Left lung (tissue), 10 donors: Measurements from ENCODE around the gene SMIM7. TPM values are rescaled to one million over a fixed set of nuclear protein-coding genes. Genes with fewer than 3 reads are reported as not detected.

Experiments
- ATAC-seq: fragments of 200-7000 bp; cut with Tn5 transposase; one replicate; pipeline ENCODE4 v1.9.1; 2020; ENCODE audit warnings: moderate library complexity
- DNase-seq, 4 donors: peaks; one replicate each; pipeline ENCODE4 v3.0.0-alpha.2; 2013 to 2020
- H3K27ac ChIP-seq, 2 donors: fragments of 200-600 bp; sonication (generic) in 1 of 2; one replicate each; pipeline versions ENCODE4 v1.5.0 to v1.8.0; 2020 to 2021
- H3K27me3 ChIP-seq, 2 donors: fragments of 200-600 bp; sonication (generic) in 1 of 2; one replicate each; pipeline versions ENCODE4 v1.5.0 to v1.8.0; 2020 to 2021
- H3K36me3 ChIP-seq, 2 donors: fragments of 200-600 bp; sonication (generic) in 1 of 2; one replicate each; pipeline versions ENCODE4 v1.5.0 to v1.8.0; 2020 to 2021
- H3K4me1 ChIP-seq, 2 donors: fragments of 200-600 bp; one replicate each; pipeline ENCODE4 v1.8.0; 2021
- H3K4me3 ChIP-seq, 2 donors: fragments of 200-600 bp; sonication (generic) in 1 of 2; one replicate each; pipeline versions ENCODE4 v1.5.0 to v1.8.0; 2020 to 2021; ENCODE audit warnings: mild to moderate bottlenecking in 1 of 2
- H3K9me3 ChIP-seq, 2 donors: fragments of 200-600 bp; sonication (generic) in 1 of 2; one replicate each; pipeline versions ENCODE4 v1.5.0 to v1.8.0; 2020 to 2021
- intact Hi-C, 2 donors: fragments of 100-400 bp; cut with DNase I; formaldehyde crosslinking; loops; one replicate each; pipeline versions ENCODE4 v1.11.2 to v1.14.2; 2022
- polyA plus RNA-seq, 6 donors: library from polyadenylated mRNA; unstranded; fragments of 120-200 nt; gene quantifications; one replicate each; pipeline ENCODE4 v1.2.1, GENCODE V29; 2013; ENCODE audit not compliant: insufficient read length in 6 of 6
- total RNA-seq, 2 donors: library from RNA; stranded (reverse); fragmentation: NEBNext Ultra II Directional; extraction: Animal tissue kit (Norgen Biotek cat#: 25700); gene quantifications; one replicate each; pipeline ENCODE4 v1.2.1, GENCODE V29; 2021
- TF ChIP-seq, protein P1 (sequence below), 2 donors: fragments of 200-600 bp; sonication (generic) in 1 of 2; IDR thresholded peaks; one replicate each; pipeline versions ENCODE4 v1.5.0 to v1.8.0; 2021; ENCODE audit warnings: antibody characterized with exemption in 2 of 2
- donor health status: DM: no; HTN: yes; CAD: no.
- donor health status: DM: no; HTN: no; CAD: no.

SMIM7 gene
- total and polyA plus RNA-seq, 8 donors: 70.7 to 112 (median 99.6) TPM

DNA sequence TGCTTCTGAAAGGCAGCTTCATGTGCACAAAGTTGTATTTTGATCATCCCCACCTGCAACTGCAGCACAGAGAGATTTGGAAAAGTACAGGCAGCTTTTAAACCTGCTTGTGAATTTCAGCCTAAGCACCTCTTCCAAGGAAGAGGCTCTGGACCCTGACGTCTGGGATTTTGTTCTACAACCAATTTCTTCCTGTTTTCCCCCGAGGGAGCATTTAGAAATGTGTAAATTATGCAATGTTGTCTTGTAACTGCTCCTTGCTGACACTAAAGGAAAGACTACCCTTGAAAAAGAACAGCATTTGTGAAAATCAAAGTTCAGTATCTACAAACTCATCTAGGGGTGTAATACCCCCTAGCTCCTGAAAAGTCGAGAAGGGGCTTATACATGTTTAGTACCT lies 47.3 kb downstream of the SMIM7 start:
- intact Hi-C loops: no loop called here
- no peaks in the 10 kb centered on the region for H3K9me3 ChIP-seq
- H3K4me3 ChIP-seq: no peak overlapping the region
- no peak for ATAC-seq
- DNase-seq: no peak
- H3K4me1 ChIP-seq: peaks cover 5 to 85% of the 10 kb centered on the region in 2 donors
- TF ChIP-seq, protein P1, sequence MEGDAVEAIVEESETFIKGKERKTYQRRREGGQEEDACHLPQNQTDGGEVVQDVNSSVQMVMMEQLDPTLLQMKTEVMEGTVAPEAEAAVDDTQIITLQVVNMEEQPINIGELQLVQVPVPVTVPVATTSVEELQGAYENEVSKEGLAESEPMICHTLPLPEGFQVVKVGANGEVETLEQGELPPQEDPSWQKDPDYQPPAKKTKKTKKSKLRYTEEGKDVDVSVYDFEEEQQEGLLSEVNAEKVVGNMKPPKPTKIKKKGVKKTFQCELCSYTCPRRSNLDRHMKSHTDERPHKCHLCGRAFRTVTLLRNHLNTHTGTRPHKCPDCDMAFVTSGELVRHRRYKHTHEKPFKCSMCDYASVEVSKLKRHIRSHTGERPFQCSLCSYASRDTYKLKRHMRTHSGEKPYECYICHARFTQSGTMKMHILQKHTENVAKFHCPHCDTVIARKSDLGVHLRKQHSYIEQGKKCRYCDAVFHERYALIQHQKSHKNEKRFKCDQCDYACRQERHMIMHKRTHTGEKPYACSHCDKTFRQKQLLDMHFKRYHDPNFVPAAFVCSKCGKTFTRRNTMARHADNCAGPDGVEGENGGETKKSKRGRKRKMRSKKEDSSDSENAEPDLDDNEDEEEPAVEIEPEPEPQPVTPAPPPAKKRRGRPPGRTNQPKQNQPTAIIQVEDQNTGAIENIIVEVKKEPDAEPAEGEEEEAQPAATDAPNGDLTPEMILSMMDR (IDR thresholded peaks at IDR 0.05): no peak
- no peaks in the 10 kb centered on the region for H3K36me3 ChIP-seq
- H3K27me3 ChIP-seq: no peaks in the 10 kb centered on the region
- peak overlapping the region in 1 of 2 donors; percentile 65 for H3K27ac ChIP-seq

DNA sequence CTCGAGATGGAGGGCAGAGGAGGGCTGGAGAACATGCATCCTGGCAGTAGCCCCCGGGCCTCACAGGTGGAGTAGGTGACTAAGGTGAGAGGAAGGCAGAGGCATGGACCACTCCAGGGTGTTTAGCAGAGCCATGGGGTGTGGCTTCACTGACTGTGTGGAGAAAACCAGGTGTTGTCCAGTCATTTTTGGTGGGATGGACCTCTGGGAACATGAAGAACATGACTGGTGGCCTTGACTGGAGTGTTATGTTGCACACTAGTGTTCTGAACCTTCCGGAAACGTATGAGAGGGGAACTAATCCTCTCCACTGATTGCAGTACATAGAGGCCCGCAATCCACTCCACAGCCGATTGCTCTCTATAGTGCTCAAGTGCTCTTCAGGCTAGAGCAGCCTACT lies 48.8 kb downstream of the SMIM7 start:
- Histone ChIP-seq H3K36me3 (no peaks in the 10 kb centered on the region), H3K27ac (no peak overlapping the region), H3K9me3 (no peaks in the 10 kb centered on the region), H3K4me3 (no peak overlapping the region), H3K4me1 (peaks cover 5 to 94% of the 10 kb centered on the region in 2 donors), H3K27me3 (no peaks in the 10 kb centered on the region)
- intact Hi-C loops: no loop called here
- TF ChIP-seq, protein P1 (IDR thresholded peaks at IDR 0.05): no peak
- ATAC-seq: peak; percentile 87
- DNase-seq: no peak

DNA sequence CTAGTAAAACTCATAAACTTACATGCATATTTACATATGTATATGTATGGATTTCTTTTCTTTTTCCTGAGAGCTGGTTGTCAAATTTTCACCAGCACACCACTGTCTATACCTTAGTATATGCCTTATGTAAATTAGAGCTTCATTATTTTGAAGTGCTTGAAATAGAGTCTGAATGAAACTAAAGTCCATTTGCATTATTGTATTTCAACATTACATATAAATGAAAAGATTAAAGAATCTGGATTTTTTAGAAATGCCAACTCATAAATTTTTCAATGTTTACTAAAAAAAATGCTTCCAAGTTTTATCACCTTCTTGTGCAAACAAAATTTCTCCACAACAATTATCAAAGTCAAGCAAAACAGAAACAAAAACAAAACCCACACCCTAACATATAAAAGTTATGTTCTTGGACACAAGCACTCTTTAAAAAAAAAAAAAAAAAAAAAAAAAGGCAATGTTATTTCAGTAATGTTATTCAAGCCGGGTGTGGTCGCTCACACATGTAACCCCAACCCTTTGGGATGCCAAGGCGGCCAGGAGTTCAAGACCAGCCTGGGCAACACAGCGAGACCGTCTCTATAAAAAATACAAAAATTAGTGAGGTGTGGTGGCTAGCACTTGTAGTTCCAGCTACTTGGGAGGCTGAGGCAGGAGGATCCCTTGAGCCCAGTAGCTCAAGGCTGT lies 50.3 kb downstream of the SMIM7 start:
- ATAC-seq (no peak), DNase-seq (no peak)
- TF ChIP-seq, protein P1 (IDR thresholded peaks at IDR 0.05): no peak
- Histone ChIP-seq H3K9me3 (no peaks in the 10 kb centered on the region), H3K27ac (no peak overlapping the region), H3K4me1 (peaks cover 5 to 94% of the 10 kb centered on the region in 2 donors), H3K36me3 (no peaks in the 10 kb centered on the region), H3K4me3 (no peak overlapping the region), H3K27me3 (no peaks in the 10 kb centered on the region)
- intact Hi-C loops: no loop called here

DNA sequence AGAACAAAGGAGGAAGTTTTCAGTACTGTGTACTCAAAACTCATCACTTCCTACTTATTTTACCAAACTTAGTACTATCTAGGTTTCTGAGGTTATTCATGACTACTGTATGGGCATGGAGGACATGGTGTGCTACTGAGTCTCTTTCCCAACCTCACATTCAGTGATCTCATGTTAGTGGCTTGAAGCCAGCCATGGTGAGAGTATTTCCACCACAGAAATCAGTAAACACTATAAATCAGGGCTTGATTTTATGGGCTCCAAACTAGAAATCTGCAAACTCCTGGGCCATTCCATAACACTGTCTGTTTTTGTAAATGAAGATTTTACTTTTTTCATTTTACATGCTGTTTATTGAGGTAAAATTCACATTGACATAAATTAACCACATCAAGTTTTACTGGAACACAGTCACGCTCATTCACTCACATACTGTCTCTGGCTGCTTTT lies 51.6 kb downstream of the SMIM7 start:
- H3K9me3 ChIP-seq: no peaks in the 10 kb centered on the region
- intact Hi-C loops: no loop called here
- H3K4me3 ChIP-seq: no peak overlapping the region
- peak; percentile 20 for ATAC-seq
- no peaks in the 10 kb centered on the region for H3K27me3 ChIP-seq
- TF ChIP-seq, protein P1 (IDR thresholded peaks at IDR 0.05): no peak
- no peak for DNase-seq
- no peaks in the 10 kb centered on the region for H3K36me3 ChIP-seq
- H3K4me1 ChIP-seq: peaks cover 5 to 81% of the 10 kb centered on the region in 2 donors
- peak overlapping the region in 1 of 2 donors; percentile 39 for H3K27ac ChIP-seq

DNA sequence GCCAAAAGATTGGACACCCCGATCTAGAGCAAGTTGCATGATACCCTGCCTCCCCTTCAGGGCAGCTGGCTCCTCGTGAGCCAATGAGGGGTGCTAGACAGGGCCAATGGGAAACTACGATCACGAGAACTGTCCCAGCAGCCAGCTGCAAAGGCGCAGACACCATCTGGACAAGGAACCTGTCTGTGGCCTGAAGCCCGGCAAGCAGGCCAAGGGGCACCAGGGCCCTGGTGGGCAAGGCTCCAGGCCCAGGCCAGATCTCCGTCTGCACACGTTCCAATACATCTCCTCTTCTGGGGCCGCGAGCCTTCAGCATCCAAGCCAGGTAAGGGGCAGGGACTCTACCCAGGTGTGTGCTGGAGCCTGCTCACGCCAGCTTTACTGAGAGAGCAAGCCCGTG lies 52.1 kb downstream of the SMIM7 start:
- peak overlapping the region in 1 of 2 donors; percentile 39 for H3K27ac ChIP-seq
- ATAC-seq (no peak), DNase-seq (no peak)
- no peak overlapping the region for H3K4me3 ChIP-seq
- no peaks in the 10 kb centered on the region for H3K36me3 ChIP-seq
- TF ChIP-seq, protein P1 (IDR thresholded peaks at IDR 0.05): no peak
- intact Hi-C loops: no loop called here
- H3K4me1 ChIP-seq: peaks cover 5 to 76% of the 10 kb centered on the region in 2 donors
- no peaks in the 10 kb centered on the region for H3K9me3 ChIP-seq
- no peaks in the 10 kb centered on the region for H3K27me3 ChIP-seq
